GM19395 (cell line): ENCODE measurements around the gene TPM4.

Experiments used
- ATAC-seq: cut with Tn5 transposase; IDR thresholded peaks from one replicate; pipeline ENCODE4 v1.9.1; 2021; ENCODE audit warnings: mild to moderate bottlenecking, moderate library complexity; ENCODE audit not compliant: unreplicated experiment

TPM4 gene

DNA sequence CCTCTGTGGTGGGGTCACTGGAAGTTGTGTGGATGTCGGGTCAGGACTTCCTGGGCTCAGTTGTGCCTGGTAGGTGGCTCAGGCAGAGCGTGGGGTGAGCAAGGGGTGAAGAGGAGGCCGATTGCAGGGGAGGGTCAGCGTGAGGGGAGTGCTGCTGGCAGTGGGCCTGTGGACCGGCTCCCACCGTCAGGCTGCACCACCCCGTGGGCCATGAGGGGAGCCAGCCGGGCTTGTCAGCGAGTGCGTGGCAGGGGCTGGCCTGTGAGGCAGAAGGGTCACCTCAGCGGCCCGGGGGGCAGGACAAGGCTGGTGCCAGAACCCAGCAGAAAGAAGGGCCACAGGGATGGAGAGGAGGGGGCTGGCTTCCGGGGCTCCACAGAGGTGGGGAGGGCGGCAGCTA, 48.7 kb downstream of the TPM4 start:
- ATAC-seq, result no peak

DNA sequence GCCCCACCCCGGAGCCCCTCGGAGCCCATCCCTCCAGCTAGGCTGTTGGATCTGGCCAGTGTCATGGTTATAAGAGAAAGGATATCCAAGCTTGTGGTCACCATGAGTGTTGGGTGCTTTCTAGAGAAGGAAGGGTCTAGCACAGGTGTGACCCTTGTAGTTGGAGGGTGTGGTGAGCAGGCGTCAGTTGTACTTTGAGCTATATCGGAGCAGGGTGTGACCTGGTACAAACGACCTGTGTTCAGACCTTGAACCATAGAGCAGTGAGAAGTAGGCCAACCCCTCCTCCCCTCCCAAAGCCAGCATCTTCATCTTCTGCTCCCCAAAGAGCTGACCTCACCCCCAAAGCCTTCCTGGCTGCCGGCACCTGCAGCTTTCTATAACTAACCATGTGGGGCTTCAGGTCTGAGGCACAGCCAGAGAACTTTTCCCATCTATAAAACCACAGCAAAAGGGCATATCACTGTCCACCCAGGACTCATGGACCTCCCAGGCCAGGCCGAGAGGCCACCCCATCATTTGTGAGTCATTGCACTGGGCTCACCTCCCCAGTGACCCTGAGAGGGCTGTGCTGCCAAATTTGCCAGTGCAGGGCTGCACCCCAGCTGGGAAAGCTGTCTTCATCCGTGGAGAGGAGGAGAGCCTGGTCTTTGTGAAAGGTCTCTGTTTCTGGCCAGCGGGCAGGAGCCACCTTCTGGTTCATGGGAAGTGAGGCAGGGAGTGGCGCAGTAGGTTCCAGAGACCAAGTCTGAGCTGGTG, 49.6 kb downstream of the TPM4 start:
- no peak for ATAC-seq

DNA sequence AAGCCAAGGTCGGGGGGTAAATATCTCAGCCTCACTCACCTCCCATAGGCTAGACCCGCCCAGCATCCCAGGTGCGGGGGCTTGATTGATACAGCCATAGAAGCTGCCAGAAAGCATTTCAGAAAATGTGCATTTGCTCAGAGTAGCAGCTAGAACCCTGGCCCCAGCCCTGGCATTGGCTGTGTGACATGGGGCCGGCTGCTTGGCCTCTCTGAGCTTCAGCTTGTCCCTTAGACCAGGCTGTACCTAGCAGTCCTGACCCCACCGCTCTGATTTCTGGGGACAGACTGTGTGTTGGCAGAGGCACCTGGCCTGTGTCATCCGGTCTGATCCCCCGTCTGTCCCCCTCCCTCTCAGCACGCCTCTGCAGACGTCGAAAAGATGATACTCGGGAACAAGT, 50.8 kb downstream of the TPM4 start:
- no peak for ATAC-seq

DNA sequence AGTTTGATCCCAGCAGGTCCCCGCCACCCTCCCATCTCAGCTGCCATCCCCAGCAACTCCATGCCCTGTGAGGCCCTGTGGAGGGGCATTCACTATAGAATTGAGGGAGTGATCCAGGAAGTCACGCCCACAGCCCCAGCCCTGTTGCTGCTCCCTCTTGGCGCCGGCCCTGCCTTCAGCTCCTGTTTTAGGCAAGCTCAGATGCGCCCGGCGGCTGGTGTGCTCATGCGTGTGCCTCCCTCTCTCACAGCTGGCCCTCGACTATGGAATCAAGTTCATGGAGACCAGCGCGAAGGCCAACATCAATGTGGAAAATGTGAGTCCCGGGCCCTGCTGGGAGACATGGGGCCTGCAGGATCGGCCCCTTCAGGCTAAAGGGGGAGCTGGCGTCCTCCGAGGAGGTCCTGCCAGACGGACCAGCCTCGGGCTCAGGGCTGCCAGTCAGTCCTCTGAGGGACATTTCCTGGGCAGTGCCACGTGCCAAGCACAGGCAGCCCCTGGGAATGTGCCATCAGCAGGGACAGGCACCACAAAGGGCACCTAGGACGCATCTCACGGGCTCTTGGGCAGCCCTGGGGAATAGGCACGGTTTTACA, 51.6 kb downstream of the TPM4 start:
- no peak for ATAC-seq

GRCh38 chr19:16131648-16132047, 55.4 kb downstream of the TPM4 start:
- no peak for ATAC-seq

- ATAC-seq, result no peak
These were observed 57.5 kb downstream of the TPM4 start for GRCh38 chr19:16133818-16134217.

- peak; percentile 53 for ATAC-seq
These were observed 58.2 kb downstream of the TPM4 start for GRCh38 chr19:16134510-16134909.

- ATAC-seq, result no peak
These were observed 59.3 kb downstream of the TPM4 start for GRCh38 chr19:16135430-16136127.

GRCh38 chr19:16136185-16136999, 60.1 kb downstream of the TPM4 start:
- no peak for ATAC-seq

GRCh38 chr19:16139752-16140151, 63.5 kb downstream of the TPM4 start:
- no peak for ATAC-seq

DNA sequence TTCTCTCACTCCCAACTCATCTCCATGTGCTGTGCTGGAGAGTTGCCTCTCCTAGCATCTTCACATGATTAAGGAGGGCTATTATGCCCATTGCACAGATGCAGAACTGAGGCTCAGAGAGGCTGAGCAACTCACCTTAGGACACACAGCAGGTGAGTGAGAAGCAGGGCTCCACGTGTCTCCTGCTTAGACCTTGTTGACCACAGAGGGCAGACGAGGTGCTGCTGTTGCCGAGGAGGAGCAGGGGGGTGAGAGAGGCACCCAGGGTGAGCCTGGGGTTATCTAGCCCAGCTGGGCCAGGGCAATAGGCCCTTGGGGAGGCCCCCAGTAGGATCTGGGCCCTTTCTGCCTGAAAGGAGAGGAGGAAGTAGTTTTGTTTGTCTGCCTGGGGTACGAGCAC, 64.7 kb downstream of the TPM4 start:
- ATAC-seq, result no peak

DNA sequence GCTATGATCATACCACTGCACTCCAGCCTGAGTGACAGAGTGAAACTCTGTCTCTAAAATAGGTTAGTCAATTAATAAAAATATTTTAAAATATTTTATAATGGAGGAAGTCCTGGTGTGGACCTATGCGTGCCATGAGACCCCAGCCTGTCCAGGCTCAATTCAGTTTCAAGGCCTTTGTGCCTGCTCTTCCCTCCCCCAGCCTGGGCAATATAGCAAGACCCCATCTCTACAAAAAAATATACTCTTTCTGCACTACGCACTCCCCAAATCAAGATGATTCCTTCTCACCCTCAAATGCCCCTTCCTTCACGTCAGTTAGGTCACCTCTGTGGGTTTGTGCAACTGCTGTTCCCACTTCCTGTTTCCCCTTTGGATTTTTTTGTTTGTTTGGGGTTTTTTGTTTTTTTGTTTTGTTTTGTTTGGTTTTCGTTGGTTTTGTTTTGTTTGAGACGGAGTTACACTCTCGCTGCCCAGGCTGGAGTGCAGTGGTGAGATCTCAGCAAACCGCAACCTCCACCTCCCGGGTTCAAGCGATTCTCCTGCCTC, 65.8 kb downstream of the TPM4 start:
- no peak for ATAC-seq

DNA sequence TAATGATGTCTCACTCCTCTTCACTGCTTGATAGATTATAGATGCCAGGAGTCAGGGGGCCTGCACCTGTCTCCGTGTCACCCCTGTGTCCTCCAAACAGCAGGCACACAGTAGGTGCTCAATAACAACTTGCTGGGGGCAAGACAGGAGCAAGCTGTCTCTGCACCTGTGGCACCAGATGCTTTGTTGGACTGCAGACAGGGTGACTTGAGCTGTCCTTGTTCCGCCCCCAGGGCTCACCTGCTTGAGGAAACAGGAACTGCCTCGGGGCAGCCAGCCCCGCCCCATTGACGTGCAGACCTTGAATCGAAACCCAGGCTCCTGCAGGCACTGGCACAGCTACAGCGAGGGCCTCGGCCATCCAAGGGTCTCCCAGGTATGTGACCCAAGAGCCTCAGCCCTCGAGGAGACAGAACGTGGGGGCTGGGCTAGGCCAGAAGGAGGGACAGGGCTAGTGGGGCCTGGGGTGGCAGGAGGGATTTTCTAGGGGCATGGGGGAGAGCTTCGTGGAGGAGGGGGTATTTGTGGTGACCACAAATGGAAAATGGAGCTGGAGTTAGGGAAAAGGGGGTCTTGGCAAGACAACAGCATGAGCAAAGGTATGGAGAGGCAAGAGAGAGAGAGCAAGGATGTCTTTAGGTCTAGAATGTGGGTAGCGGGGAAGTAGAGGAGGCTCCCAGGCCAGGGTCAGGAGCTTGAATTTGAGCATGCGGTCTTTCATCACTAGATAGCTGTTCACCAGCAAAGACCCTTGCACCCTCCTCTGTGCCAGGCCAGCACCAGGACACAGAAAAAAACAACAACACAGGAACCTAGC, 67.3 kb downstream of the TPM4 start, which contains the start of gene HSH2D:
HSH2D (plus strand) TSS at position 287 of the 817 bp plus-strand sequence. CDS start 5,066 bp downstream, outside the sequence.
- peak; percentile 59 for ATAC-seq

GRCh38 chr19:16144216-16144581, 67.9 kb downstream of the TPM4 start:
- ATAC-seq, result no peak

DNA sequence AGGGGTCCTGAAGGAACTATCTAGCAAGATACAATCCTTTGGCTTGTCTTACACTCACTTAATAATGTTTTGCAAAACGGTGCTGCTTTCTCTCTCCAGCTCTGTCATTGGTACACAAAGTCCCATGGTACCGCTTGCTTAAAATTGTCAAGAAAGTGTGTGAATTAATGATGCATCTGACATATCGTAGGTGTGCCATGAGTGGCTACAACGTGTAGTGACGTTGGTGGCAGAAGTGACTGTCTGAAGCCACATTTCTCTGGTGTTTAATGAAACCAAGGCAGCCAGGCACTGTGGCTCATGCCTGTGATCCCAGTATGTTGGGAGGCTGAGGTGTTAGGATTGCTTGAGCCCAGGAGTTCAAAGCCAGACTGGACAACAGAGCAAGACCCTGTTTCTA, 69.8 kb downstream of the TPM4 start:
- ATAC-seq, result no peak

GRCh38 chr19:16148443-16149229, 72.3 kb downstream of the TPM4 start:
- ATAC-seq, result no peak
